ENCODE measurements around the gene MIPOL1.

DNA sequence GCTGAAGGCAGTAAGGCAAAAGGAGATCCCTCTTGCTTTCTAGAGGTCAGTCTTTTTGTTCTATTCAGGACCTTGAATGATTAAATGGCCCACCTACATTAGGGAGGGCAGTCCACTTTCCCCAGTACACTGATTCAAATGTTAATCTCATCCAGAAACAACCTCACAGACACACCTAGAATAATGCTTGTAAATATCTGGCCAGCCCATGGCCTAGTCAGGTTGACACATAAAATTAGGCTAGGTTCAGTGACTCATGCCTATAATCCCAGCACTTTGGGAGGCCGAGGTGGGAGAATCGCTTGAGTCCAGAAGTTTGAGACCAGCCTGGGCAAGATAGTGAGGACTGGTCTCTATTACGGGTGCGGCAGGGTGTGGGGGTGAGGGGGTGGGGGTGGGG lies 43.5 kb downstream of the MIPOL1 start:
- TF ChIP-seq, protein P1, sequence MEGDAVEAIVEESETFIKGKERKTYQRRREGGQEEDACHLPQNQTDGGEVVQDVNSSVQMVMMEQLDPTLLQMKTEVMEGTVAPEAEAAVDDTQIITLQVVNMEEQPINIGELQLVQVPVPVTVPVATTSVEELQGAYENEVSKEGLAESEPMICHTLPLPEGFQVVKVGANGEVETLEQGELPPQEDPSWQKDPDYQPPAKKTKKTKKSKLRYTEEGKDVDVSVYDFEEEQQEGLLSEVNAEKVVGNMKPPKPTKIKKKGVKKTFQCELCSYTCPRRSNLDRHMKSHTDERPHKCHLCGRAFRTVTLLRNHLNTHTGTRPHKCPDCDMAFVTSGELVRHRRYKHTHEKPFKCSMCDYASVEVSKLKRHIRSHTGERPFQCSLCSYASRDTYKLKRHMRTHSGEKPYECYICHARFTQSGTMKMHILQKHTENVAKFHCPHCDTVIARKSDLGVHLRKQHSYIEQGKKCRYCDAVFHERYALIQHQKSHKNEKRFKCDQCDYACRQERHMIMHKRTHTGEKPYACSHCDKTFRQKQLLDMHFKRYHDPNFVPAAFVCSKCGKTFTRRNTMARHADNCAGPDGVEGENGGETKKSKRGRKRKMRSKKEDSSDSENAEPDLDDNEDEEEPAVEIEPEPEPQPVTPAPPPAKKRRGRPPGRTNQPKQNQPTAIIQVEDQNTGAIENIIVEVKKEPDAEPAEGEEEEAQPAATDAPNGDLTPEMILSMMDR (IDR thresholded peaks at IDR 0.05; ENCODE audit: insufficient read depth, low read length, poor library complexity, severe bottlenecking): no peak
- no peak for TF ChIP-seq EZH2phosphoT487 (conservative IDR thresholded peaks at IDR 0.05; ENCODE audit: low read length)

Measured in SU-DHL-6 (cell line).